KOPT-K1 (cell line): ENCODE measurements around the gene RNF152.
"Not testable (repeated sequence)": the region's sequence is repeated elsewhere in the genome, so short reads cannot be mapped to it uniquely, and the experiment has no call there.

Source experiments
- H3K27ac ChIP-seq: fragments of 200-600 bp; sonication (generic); 2 replicates; pipeline ENCODE4 v1.5.1; 2016; ENCODE audit warnings: antibody characterized with exemption, mild to moderate bottlenecking, low read depth, low read length; ENCODE audit not compliant: poor library complexity, severe bottlenecking
- H3K36me3 ChIP-seq: fragments of 200-600 bp; sonication (generic); 2 replicates; pipeline ENCODE4 v1.5.1; 2017; ENCODE audit warnings: antibody characterized with exemption, mild to moderate bottlenecking, low read length, moderate library complexity; ENCODE audit not compliant: insufficient read depth
- H3K9me3 ChIP-seq: fragments of 200-600 bp; sonication (generic); 2 replicates; pipeline ENCODE4 v1.5.1; 2017; ENCODE audit warnings: antibody characterized with exemption, low read length, mild to moderate bottlenecking; ENCODE audit not compliant: insufficient read depth, poor library complexity, severe bottlenecking

RNF152 gene

GRCh38 chr18:61825386-61825785 lies 67.4 kb downstream of the RNF152 start:
- H3K36me3 ChIP-seq, result no peaks in the 10 kb centered on the region
- H3K27ac ChIP-seq, result no peak overlapping the region
- H3K9me3 ChIP-seq, result no peaks in the 10 kb centered on the region

GRCh38 chr18:61824733-61825363 lies 68.0 kb downstream of the RNF152 start:
- Histone ChIP-seq H3K36me3 (no peaks in the 10 kb centered on the region), H3K9me3 (no peaks in the 10 kb centered on the region), H3K27ac (no peak overlapping the region)

- no peak overlapping the region for H3K27ac ChIP-seq
- H3K9me3 ChIP-seq, result no peaks in the 10 kb centered on the region
- no peaks in the 10 kb centered on the region for H3K36me3 ChIP-seq
Observed at GRCh38 chr18:61823595-61823994, 69.2 kb downstream of the RNF152 start.

- no peaks in the 10 kb centered on the region for H3K9me3 ChIP-seq
- no peak overlapping the region for H3K27ac ChIP-seq
- no peaks in the 10 kb centered on the region for H3K36me3 ChIP-seq
Observed at GRCh38 chr18:61822879-61823278, 69.9 kb downstream of the RNF152 start.

- H3K9me3 ChIP-seq, result no peaks in the 10 kb centered on the region
- no peak overlapping the region for H3K27ac ChIP-seq
- H3K36me3 ChIP-seq, result no peaks in the 10 kb centered on the region
Observed at GRCh38 chr18:61821748-61822147, 71.1 kb downstream of the RNF152 start.

GRCh38 chr18:61820882-61821281 lies 71.9 kb downstream of the RNF152 start:
- H3K36me3 ChIP-seq, result no peaks in the 10 kb centered on the region
- no peak overlapping the region for H3K27ac ChIP-seq
- no peaks in the 10 kb centered on the region for H3K9me3 ChIP-seq

- no peak overlapping the region for H3K27ac ChIP-seq
- H3K36me3 ChIP-seq, result no peaks in the 10 kb centered on the region
- H3K9me3 ChIP-seq, result no peaks in the 10 kb centered on the region
Observed at GRCh38 chr18:61817086-61817485, 75.7 kb downstream of the RNF152 start.

GRCh38 chr18:61815885-61816470 lies 76.8 kb downstream of the RNF152 start:
- no peak overlapping the region for H3K27ac ChIP-seq
- H3K36me3 ChIP-seq, result no peaks in the 10 kb centered on the region
- no peaks in the 10 kb centered on the region for H3K9me3 ChIP-seq

- H3K36me3 ChIP-seq, result no peaks in the 10 kb centered on the region
- no peak overlapping the region for H3K27ac ChIP-seq
- no peaks in the 10 kb centered on the region for H3K9me3 ChIP-seq
Observed at GRCh38 chr18:61808286-61808685, 84.5 kb downstream of the RNF152 start.

- no peaks in the 10 kb centered on the region for H3K36me3 ChIP-seq
- H3K27ac ChIP-seq, result no peak overlapping the region
- no peaks in the 10 kb centered on the region for H3K9me3 ChIP-seq
Observed at GRCh38 chr18:61803393-61803792, 89.4 kb downstream of the RNF152 start.

GRCh38 chr18:61797696-61798590 lies 94.9 kb downstream of the RNF152 start:
- Histone ChIP-seq H3K36me3 (no peaks in the 10 kb centered on the region), H3K27ac (no peak overlapping the region), H3K9me3 (no peaks in the 10 kb centered on the region)

- no peaks in the 10 kb centered on the region for H3K36me3 ChIP-seq
- no peak overlapping the region for H3K27ac ChIP-seq
- peaks cover 16% of the 10 kb centered on the region for H3K9me3 ChIP-seq
Observed at GRCh38 chr18:61791031-61791430, 101.8 kb downstream of the RNF152 start.

GRCh38 chr18:61787011-61787670 lies 105.7 kb downstream of the RNF152 start:
- not testable (repeated sequence) for H3K36me3 ChIP-seq, H3K27ac ChIP-seq
- H3K9me3 ChIP-seq, result peaks cover 16% of the 10 kb centered on the region

GRCh38 chr18:61785588-61785987 lies 107.2 kb downstream of the RNF152 start:
- Histone ChIP-seq H3K36me3 (no peaks in the 10 kb centered on the region), H3K27ac (no peak overlapping the region), H3K9me3 (peaks cover 16% of the 10 kb centered on the region)

GRCh38 chr18:61784834-61785233 lies 108.0 kb downstream of the RNF152 start:
- Histone ChIP-seq H3K9me3 (peaks cover 16% of the 10 kb centered on the region), H3K36me3 (no peaks in the 10 kb centered on the region), H3K27ac (no peak overlapping the region)
